Cardiac muscle cell (in vitro differentiated cells and primary cell): ENCODE results near the gene UNC5A. TPM values are rescaled to one million over a fixed set of nuclear protein-coding genes. Genes with fewer than 3 reads are reported as not detected.

Experiments
- DNase-seq, 2 donors: peaks; one replicate each; pipeline versions ENCODE4 v3.0.0 to v3.0.0-alpha.2; 2010 to 2017; ENCODE audit warnings: low read depth in 1 of 2, low spot score in 1 of 2
- H3K27ac ChIP-seq: fragments of 200-600 bp; sonication (generic); 2 replicates; pipeline ENCODE4 v1.5.1; 2016
- H3K27me3 ChIP-seq: fragments of 200-600 bp; sonication (generic); 2 replicates; pipeline ENCODE4 v1.6.0; 2016; ENCODE audit warnings: control low read depth
- H3K36me3 ChIP-seq: fragments of 200-600 bp; sonication (generic); 2 replicates; pipeline ENCODE4 v1.5.1; 2016; ENCODE audit warnings: control low read depth
- H3K4me1 ChIP-seq: fragments of 200-600 bp; sonication (generic); 2 replicates; pipeline ENCODE4 v1.8.1; 2017; ENCODE audit warnings: low read depth, mild to moderate bottlenecking, mixed run types
- H3K4me3 ChIP-seq: fragments of 200-600 bp; sonication (generic); 2 replicates; pipeline ENCODE4 v1.5.1; 2016; ENCODE audit warnings: mild to moderate bottlenecking
- H3K9me3 ChIP-seq: fragments of 200-600 bp; sonication (generic); 2 replicates; pipeline ENCODE4 v1.5.1; 2017; ENCODE audit warnings: low read depth, mild to moderate bottlenecking, control low read depth
- polyA plus RNA-seq: library from polyadenylated mRNA; unstranded; fragments of >200 nt; fragmentation: Nextera tagmentation; extraction: Ambion mirVana; gene quantifications from 2 replicates; pipeline ENCODE4 v1.2.1, GENCODE V29; 2016
- total RNA-seq: library from RNA; depleted of rRNA; stranded (reverse); fragments of >200 nt; gene quantifications from 2 replicates; pipeline ENCODE4 v1.2.3, GENCODE V29; 2016
- TF ChIP-seq, protein P1 (sequence below): IDR thresholded peaks from 2 replicates; pipeline ENCODE4 v1.5.1; 2012; ENCODE audit warnings: low read depth, mild to moderate bottlenecking, low read length

Gene UNC5A
- total and polyA plus RNA-seq, 2 experiments from 2014 or later: 0.26 to 0.86 TPM

DNA sequence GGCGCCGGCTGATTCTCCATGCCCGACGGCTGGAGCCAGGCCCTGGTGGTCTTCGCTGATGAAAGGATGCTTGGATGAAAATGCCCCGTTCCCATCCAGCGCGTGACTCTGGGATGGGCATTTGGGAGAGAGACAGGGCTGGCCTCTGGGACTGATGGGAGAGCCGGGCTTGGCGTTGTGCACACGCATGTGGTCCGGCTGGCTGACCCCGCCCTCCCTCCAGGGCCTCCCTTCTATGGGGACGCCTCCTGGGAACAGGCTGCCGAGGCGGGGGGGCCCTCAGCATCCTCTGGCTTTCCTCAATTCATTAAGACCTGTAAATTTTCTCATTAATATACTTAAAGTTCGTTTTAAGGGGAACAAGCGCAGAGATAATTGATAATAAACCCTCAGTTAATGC lies 36.8 kb downstream of the UNC5A start:
- no peak overlapping the region for H3K27ac ChIP-seq
- no peak overlapping the region for H3K4me3 ChIP-seq
- TF ChIP-seq, protein P1, sequence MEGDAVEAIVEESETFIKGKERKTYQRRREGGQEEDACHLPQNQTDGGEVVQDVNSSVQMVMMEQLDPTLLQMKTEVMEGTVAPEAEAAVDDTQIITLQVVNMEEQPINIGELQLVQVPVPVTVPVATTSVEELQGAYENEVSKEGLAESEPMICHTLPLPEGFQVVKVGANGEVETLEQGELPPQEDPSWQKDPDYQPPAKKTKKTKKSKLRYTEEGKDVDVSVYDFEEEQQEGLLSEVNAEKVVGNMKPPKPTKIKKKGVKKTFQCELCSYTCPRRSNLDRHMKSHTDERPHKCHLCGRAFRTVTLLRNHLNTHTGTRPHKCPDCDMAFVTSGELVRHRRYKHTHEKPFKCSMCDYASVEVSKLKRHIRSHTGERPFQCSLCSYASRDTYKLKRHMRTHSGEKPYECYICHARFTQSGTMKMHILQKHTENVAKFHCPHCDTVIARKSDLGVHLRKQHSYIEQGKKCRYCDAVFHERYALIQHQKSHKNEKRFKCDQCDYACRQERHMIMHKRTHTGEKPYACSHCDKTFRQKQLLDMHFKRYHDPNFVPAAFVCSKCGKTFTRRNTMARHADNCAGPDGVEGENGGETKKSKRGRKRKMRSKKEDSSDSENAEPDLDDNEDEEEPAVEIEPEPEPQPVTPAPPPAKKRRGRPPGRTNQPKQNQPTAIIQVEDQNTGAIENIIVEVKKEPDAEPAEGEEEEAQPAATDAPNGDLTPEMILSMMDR: no peak
- H3K9me3 ChIP-seq: no peaks in the 10 kb centered on the region
- H3K4me1 ChIP-seq: no peaks in the 10 kb centered on the region
- H3K36me3 ChIP-seq: no peaks in the 10 kb centered on the region
- H3K27me3 ChIP-seq: no peaks in the 10 kb centered on the region
- DNase-seq: no peak

DNA sequence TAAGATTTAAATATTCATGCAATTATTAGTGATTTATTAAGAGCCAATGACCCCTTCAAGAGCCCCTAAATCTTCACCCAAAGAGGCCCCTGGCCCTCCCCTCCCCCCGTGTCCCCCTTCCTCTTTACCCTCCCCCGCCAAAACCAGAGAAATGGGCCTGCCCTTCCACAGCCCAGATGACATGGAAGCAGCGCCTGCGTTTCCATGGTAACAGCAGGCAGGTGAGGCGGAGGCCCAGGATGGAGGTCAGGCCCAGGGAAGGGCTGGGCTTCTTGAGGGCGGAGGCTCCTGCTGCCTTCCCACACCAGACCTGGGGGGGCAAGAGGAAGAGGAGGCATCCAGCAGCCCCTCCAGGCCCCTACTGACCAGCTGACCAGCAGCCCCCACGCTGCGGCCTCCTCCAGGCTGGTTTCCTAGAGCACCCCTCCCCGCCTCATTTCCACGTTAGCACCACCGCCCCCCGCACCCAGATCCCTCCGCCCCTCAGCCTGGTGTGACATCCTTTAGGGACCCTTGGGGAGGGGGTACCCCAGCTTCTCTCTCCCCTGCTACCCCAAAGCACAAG lies 37.4 kb downstream of the UNC5A start:
- Histone ChIP-seq H3K4me3 (no peak overlapping the region), H3K36me3 (no peaks in the 10 kb centered on the region), H3K4me1 (no peaks in the 10 kb centered on the region), H3K27me3 (no peaks in the 10 kb centered on the region), H3K9me3 (no peaks in the 10 kb centered on the region), H3K27ac (no peak overlapping the region)
- TF ChIP-seq, protein P1: no peak
- DNase-seq: no peak

DNA sequence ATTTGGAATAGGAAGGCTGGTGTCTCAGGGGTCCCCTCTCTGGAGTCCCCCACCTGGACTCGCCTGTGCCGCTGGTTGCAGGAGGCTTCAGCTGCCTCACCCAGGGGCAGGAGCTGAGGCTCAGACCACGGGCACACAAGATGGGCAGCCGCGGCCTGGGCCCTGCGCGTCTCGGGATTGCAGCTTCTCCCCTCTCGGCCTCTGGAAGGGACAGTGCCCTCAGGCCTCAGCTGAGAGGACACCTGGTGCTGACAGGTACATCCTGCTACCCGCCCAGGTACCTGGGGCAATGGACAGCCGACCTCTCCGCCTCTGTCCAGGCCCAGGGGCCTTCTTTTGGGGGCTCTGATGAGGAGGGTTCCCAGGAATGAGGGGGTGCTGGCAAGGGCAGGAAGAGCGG lies 38.3 kb downstream of the UNC5A start:
- H3K36me3 ChIP-seq: no peaks in the 10 kb centered on the region
- H3K27me3 ChIP-seq: no peaks in the 10 kb centered on the region
- no peaks in the 10 kb centered on the region for H3K9me3 ChIP-seq
- no peak overlapping the region for H3K4me3 ChIP-seq
- TF ChIP-seq, protein P1: no peak
- no peaks in the 10 kb centered on the region for H3K4me1 ChIP-seq
- H3K27ac ChIP-seq: no peak overlapping the region
- DNase-seq: no peak

DNA sequence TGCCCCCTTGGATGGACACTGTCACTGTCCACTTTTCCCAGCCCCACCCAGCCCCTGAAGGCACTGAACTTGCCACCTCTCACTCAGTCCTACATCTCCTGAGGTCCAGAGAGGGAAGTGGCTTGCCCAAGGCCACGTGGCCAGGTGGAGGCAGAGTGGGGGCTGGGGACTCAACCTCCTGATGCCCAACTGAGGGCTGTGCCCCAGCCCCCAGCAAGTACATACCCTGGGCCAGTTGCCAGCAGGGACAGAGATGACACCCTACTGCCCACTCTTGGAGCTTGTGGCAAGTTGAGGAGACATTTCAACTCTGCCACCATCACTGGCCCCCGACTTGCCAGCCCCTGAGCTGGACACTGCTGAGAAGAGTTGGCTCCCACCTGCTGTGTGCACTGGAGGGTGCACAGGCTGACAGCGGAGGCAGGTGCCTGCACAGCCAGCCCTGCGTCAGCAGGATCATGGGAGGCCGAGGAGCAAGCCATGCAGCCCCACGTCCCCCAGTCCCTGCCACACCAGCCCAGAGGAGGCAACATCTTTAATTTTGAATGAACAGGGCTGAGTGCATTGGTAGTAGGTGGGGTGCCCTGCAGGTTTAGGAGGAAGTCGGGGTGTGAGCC lies 39.4 kb downstream of the UNC5A start:
- H3K9me3 ChIP-seq: no peaks in the 10 kb centered on the region
- no peaks in the 10 kb centered on the region for H3K27me3 ChIP-seq
- no peaks in the 10 kb centered on the region for H3K36me3 ChIP-seq
- H3K4me1 ChIP-seq: no peaks in the 10 kb centered on the region
- no peak for DNase-seq
- no peak overlapping the region for H3K4me3 ChIP-seq
- no peak overlapping the region for H3K27ac ChIP-seq
- TF ChIP-seq, protein P1: no peak

DNA sequence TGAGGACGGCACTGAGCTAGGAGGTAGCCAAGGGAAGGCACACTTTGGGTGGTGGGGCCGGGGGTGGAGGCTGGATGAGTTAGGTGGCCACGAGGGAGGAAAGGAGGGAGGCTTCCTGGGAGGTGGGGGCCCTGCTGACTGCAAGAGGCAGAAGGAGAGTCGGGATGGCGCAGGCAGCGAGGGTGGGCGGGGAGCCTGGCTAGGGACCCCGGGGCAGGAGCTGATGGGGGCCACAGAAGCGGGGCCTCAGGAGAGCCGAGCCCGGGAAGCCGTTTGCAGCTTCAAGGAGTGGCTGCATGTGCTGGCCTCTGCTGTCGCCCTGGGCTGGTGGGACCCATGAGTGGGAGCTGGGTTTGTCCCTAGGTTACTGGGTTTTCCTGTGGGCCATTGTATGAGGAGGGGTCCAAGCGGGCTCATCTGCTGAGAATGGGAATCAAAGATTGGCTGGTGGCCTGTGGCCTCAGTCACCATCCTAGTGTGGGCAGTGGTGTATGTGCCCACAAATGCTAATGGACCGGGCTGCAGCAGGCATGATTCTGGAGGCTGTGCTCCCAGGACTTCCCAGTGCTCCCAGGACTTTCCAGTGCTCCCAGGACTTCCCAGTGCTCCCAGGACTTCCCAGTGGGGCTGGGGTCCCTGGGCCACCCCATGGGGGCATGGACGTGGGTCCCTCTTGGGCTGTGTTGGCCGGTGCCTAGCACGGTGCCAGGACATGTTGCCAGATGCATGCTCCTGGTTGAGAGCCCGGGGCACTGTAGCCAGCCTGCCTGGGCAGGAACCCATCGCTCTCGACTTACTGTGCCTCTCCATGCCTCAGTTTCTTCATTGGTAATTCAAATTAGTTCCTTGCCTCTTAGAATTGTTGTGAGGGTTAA lies 40.2 kb downstream of the UNC5A start:
- Histone ChIP-seq H3K27me3 (no peaks in the 10 kb centered on the region), H3K4me1 (no peaks in the 10 kb centered on the region), H3K27ac (no peak overlapping the region), H3K4me3 (no peak overlapping the region), H3K36me3 (no peaks in the 10 kb centered on the region), H3K9me3 (no peaks in the 10 kb centered on the region)
- DNase-seq: no peak
- TF ChIP-seq, protein P1: no peak
